Kidney (tissue), 14 donors: ENCODE data around the gene CERK. TPM values are rescaled to one million over a fixed set of nuclear protein-coding genes. Genes with fewer than 3 reads are reported as not detected.

Experiments used
- DNase-seq, 5 donors: peaks; one replicate each; pipeline ENCODE4 v3.0.0-alpha.2; 2013 to 2020
- FAIRE-seq: peaks from 2 replicates; lab custom pipeline; 2012; peaks lifted over from hg19 to GRCh38; lab: Jason Lieb, UNC
- H3K27ac ChIP-seq, 2 donors: one replicate each; pipeline ENCODE4 v1.7.0; 2013; ENCODE audit warnings: low read depth in 2 of 2, low read length in 2 of 2, inconsistent platforms in 1 of 2
- H3K27me3 ChIP-seq: one replicate; pipeline ENCODE4 v1.7.1; 2013; ENCODE audit warnings: low read length, inconsistent platforms; ENCODE audit not compliant: control insufficient read depth, insufficient read depth
- H3K36me3 ChIP-seq, 3 donors: one replicate each; pipeline versions ENCODE4 v1.7.0 to v1.7.1; 2013; ENCODE audit warnings: low read length in 3 of 3, control low read depth in 1 of 3, inconsistent platforms in 1 of 3; ENCODE audit not compliant: insufficient read depth in 3 of 3, control insufficient read depth in 2 of 3
- H3K4me1 ChIP-seq, 3 donors: one replicate each; pipeline versions ENCODE4 v1.7.0 to v1.7.1; 2013; ENCODE audit warnings: low read length in 3 of 3, inconsistent platforms in 1 of 3, low read depth in 1 of 3; ENCODE audit not compliant: control insufficient read depth in 2 of 3, insufficient read depth in 2 of 3
- H3K4me3 ChIP-seq, 3 donors: one replicate each; pipeline versions ENCODE4 v1.7.0 to v1.8.1; 2013; ENCODE audit warnings: low read length in 3 of 3, control low read depth in 1 of 3, inconsistent platforms in 1 of 3
- H3K9ac ChIP-seq, 3 donors: one replicate each; pipeline versions ENCODE4 v1.7.0 to v1.7.1; 2013; ENCODE audit warnings: low read length in 3 of 3, control low read depth in 1 of 3, inconsistent platforms in 1 of 3
- H3K9me3 ChIP-seq, 3 donors: one replicate each; pipeline versions ENCODE4 v1.7.0 to v1.7.1; 2013; ENCODE audit warnings: low read length in 3 of 3, control low read depth in 1 of 3, inconsistent platforms in 1 of 3; ENCODE audit not compliant: control insufficient read depth in 2 of 3, insufficient read depth in 1 of 3
- intact Hi-C: fragments of 100-400 bp; cut with DNase I; formaldehyde crosslinking; loops from one replicate; pipeline ENCODE4 v1.11.1; 2022
- polyA plus RNA-seq: library from polyadenylated mRNA; stranded (reverse); fragments of 350-450 nt; fragmentation: Illumina TruSeq; extraction: RNeasy Lipid Tissue Mini Kit (QIAGEN cat#74804); gene quantifications from one replicate; pipeline ENCODE4 v1.2.3, GENCODE V29; 2014; ENCODE audit warnings: low read depth, low replicate concordance; ENCODE audit not compliant: insufficient read depth
- total RNA-seq: library from RNA; stranded (reverse); fragmentation: NEBNext Ultra II Directional; extraction: Animal tissue kit (Norgen Biotek cat#: 25700); gene quantifications from one replicate; pipeline ENCODE4 v1.2.1, GENCODE V29; 2021
- TF ChIP-seq, protein P1 (sequence below): IDR thresholded peaks from 3 replicates; pipeline ENCODE4 v1.5.1; 2012; ENCODE audit warnings: mild to moderate bottlenecking, moderate library complexity, borderline replicate concordance; ENCODE audit not compliant: insufficient read depth; ENCODE audit errors: extremely low read depth
- donor health status: control.
- donor health status: control.
- donor health status: control.
- donor health status: control.
- donor health status: control.
- donor health status: DM: yes; HTN: yes; CAD: no.
- donor health status: Normal renal cell carcinoma (clear cell type).

Gene CERK
- total and polyA plus RNA-seq, 2 donors from 2014 or later: 21.6 to 28.2 TPM

DNA sequence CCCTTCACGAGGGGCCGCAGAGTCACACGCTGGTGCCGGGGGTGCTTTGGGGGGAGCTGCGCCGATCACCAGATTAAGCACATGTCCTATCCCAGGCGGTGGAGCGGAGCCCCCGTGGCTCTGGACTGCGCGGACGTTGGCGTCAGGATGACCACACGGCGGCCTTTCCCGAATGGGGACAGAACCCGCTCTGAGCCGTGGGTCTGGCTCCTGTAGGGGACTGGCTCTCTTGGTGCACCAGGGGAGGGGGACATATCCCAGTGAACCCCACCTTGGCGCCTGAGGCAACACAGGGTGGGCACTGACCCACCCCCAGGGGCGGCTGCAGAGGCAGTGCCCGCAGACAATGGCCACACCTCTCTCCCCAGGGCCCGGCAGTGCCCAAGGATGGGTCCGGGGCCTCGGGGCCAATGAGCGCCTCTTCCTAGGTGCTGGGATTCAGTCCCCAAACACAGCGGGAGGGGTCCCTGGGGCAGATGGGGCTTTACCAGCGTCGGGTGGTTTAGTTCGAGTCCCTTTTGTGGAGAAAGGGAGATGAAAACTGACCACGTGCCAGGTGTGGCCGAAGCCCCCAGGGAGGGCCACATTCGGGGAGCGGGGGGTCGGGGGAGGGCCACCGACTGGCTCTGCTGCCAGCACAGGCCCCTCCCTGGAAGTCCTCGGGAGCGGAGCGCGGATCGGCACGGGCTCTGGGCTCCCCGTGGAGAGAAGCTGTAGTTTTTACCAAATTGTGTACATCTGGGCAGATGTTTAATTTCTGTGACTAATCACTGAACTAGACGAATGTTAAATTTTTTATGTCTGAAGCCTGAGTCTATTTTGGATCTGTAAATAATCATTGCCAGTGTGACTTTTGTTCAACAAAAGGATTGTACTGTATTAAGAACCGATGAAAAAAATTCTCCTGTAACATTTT, 59.0 kb downstream of the CERK start:
- Histone ChIP-seq H3K27me3 (no peaks in the 10 kb centered on the region), H3K9ac (no peak overlapping the region), H3K4me3 (no peak overlapping the region), H3K9me3 (no peaks in the 10 kb centered on the region), H3K36me3 (peaks cover 0 to 2% (median 0%) of the 10 kb centered on the region in 3 donors), H3K4me1 (no peaks in the 10 kb centered on the region), H3K27ac (no peak overlapping the region)
- intact Hi-C loops: no loop called here
- TF ChIP-seq, protein P1, sequence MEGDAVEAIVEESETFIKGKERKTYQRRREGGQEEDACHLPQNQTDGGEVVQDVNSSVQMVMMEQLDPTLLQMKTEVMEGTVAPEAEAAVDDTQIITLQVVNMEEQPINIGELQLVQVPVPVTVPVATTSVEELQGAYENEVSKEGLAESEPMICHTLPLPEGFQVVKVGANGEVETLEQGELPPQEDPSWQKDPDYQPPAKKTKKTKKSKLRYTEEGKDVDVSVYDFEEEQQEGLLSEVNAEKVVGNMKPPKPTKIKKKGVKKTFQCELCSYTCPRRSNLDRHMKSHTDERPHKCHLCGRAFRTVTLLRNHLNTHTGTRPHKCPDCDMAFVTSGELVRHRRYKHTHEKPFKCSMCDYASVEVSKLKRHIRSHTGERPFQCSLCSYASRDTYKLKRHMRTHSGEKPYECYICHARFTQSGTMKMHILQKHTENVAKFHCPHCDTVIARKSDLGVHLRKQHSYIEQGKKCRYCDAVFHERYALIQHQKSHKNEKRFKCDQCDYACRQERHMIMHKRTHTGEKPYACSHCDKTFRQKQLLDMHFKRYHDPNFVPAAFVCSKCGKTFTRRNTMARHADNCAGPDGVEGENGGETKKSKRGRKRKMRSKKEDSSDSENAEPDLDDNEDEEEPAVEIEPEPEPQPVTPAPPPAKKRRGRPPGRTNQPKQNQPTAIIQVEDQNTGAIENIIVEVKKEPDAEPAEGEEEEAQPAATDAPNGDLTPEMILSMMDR: no peak
- FAIRE-seq: no peak
- DNase-seq: no peak

DNA sequence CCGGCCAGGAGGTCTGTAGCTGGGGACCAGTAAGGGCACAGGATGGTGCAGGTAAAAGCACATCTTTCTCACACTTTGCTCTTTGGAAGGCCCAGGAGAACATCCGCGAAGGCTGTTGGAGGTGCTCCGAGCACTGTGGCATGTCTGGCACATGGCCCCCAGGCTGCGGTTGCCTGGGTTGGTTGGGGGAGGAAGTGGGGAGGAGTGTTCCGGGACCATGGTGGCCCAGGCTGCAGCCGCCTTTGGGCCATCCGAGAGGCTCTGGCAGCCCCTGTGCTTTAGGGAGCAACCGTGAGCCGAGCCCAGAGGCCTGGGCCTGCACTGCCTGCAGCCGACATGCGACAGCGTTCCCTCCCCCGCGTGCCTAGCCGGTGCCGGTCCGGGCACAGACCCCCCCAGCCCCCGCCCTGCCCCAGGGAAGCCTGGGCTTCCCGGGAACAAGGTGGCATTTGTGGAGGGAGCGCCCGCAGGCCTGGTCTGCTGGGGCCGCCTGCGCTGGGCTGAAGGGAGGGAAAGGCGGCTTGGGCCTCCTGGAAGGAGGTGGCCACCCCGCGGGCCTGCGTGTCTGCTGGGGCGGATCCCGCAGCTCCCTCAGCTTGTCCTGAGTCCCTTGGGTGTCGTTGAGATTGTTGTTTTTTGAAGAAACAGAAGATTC, 59.9 kb downstream of the CERK start:
- Histone ChIP-seq H3K9me3 (no peaks in the 10 kb centered on the region), H3K36me3 (peaks cover 0 to 2% (median 0%) of the 10 kb centered on the region in 3 donors), H3K27me3 (no peaks in the 10 kb centered on the region), H3K4me3 (no peak overlapping the region), H3K27ac (no peak overlapping the region), H3K4me1 (no peaks in the 10 kb centered on the region), H3K9ac (no peak overlapping the region)
- intact Hi-C loops: no loop called here
- TF ChIP-seq, protein P1: no peak
- DNase-seq: no peak
- FAIRE-seq: no peak

DNA sequence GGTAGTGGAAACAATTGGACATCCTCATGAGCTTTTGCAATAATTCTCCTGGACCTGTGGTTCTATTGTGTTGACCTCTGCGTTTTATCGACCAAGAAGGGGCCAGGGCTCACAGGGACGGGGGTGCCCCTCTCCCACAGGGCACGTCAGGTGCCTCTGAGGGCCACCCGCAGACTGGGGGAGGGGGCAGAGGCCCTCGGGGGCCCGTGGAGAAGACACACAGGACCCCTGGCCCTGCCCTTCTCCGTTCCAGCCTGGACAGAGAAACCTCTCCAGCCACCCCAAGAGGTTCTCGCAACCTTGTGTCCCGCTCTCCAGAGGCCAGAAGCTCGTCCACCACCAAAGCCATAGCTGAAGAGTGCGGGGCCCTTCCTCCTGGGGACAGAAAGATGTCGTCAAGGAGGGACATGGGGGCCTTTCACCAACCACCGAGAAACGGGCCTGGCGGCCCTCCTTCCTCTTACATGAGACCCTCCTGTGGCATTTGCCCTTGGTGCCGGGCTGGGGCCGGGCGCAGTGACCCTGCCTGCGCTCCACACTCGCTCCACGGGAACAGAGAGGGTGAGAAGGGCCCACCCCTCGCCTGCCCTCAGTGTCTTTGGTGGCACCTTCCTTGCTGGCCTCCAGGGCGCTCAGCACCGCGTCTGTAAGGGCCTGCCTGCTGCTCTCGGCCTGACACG, 60.6 kb downstream of the CERK start:
- H3K9ac ChIP-seq: no peak overlapping the region
- TF ChIP-seq, protein P1: no peak
- peaks cover 0 to 2% (median 0%) of the 10 kb centered on the region in 3 donors for H3K36me3 ChIP-seq
- intact Hi-C loops: no loop called here
- no peak for FAIRE-seq
- no peaks in the 10 kb centered on the region for H3K27me3 ChIP-seq
- no peak overlapping the region for H3K4me3 ChIP-seq
- no peak overlapping the region for H3K27ac ChIP-seq
- no peak for DNase-seq
- no peaks in the 10 kb centered on the region for H3K4me1 ChIP-seq
- H3K9me3 ChIP-seq: no peaks in the 10 kb centered on the region
